GM23248 (cell line): Measurements from ENCODE around the gene ALG9. TPM values are rescaled to one million over a fixed set of nuclear protein-coding genes. Genes with fewer than 3 reads are reported as not detected.

ENCODE experiments used
- DNase-seq: peaks from one replicate; pipeline ENCODE4 v3.0.0-alpha.2; 2015
- H2AFZ ChIP-seq: fragments of 200-600 bp; sonication (generic); 2 replicates; pipeline ENCODE4 v1.6.1; 2016; ENCODE audit warnings: antibody characterized with exemption
- H3F3A ChIP-seq: fragments of 200-600 bp; sonication (generic); 2 replicates; pipeline ENCODE4 v1.6.1; 2016; ENCODE audit warnings: mild to moderate bottlenecking, antibody characterized with exemption, mixed run types; ENCODE audit not compliant: insufficient read depth
- H3K27ac ChIP-seq: fragments of 200-600 bp; sonication (generic); 2 replicates; pipeline ENCODE4 v1.5.1; 2016; ENCODE audit warnings: mild to moderate bottlenecking
- H3K27me3 ChIP-seq: fragments of 200-600 bp; sonication (generic); replicated peaks from 2 replicates; pipeline ENCODE4 v1.6.1; 2016; ENCODE audit warnings: mild to moderate bottlenecking; ENCODE audit not compliant: insufficient read depth
- H3K36me3 ChIP-seq: fragments of 200-600 bp; sonication (generic); 2 replicates; pipeline ENCODE4 v1.6.1; 2016; ENCODE audit warnings: low read depth, mild to moderate bottlenecking
- H3K4me1 ChIP-seq: fragments of 200-600 bp; sonication (generic); 2 replicates; pipeline ENCODE4 v1.6.1; 2016; ENCODE audit warnings: mild to moderate bottlenecking; ENCODE audit not compliant: insufficient read depth
- H3K4me2 ChIP-seq: fragments of 200-600 bp; sonication (generic); one replicate; pipeline ENCODE4 v1.6.1; 2016; ENCODE audit warnings: mild to moderate bottlenecking; ENCODE audit not compliant: unreplicated experiment
- H3K4me3 ChIP-seq: fragments of 200-600 bp; sonication (generic); 2 replicates; pipeline ENCODE4 v1.5.1; 2016; ENCODE audit warnings: mild to moderate bottlenecking
- H3K79me2 ChIP-seq: fragments of 200-600 bp; sonication (generic); 2 replicates; pipeline ENCODE4 v1.6.1; 2016; ENCODE audit warnings: mild to moderate bottlenecking; ENCODE audit not compliant: insufficient read depth
- H3K9ac ChIP-seq: fragments of 200-600 bp; sonication (generic); 2 replicates; pipeline ENCODE4 v1.6.1; 2016; ENCODE audit warnings: mild to moderate bottlenecking
- H3K9me2 ChIP-seq: fragments of 200-600 bp; sonication (generic); 2 replicates; pipeline ENCODE4 v1.6.1; 2016; ENCODE audit warnings: mixed run types, mild to moderate bottlenecking, moderate library complexity; ENCODE audit not compliant: insufficient read depth
- H3K9me3 ChIP-seq: fragments of 200-600 bp; sonication (generic); one replicate; pipeline ENCODE4 v1.6.1; 2017; ENCODE audit warnings: low read depth
- H4K20me1 ChIP-seq: fragments of 200-600 bp; sonication (generic); 2 replicates; pipeline ENCODE4 v1.6.0; 2016; ENCODE audit not compliant: insufficient read depth
- EZH2 ChIP-seq: fragments of 200-600 bp; sonication (generic); IDR thresholded peaks from 2 replicates; pipeline ENCODE4 v1.6.1; 2018; ENCODE audit warnings: antibody characterized with exemption, mild to moderate bottlenecking; ENCODE audit not compliant: insufficient read depth, poor library complexity, severe bottlenecking
- EZH2phosphoT487 ChIP-seq: fragments of 200-600 bp; sonication (generic); IDR thresholded peaks from 2 replicates; pipeline ENCODE4 v1.6.1; 2018; ENCODE audit warnings: antibody characterized with exemption, moderate library complexity, mild to moderate bottlenecking, low read depth; ENCODE audit not compliant: insufficient read depth
- whole genome bisulfite sequencing, 2 experiments: methylation state at CpG; one replicate each; pipeline ENCODE4 v1.1.6; 2015 to 2017; ENCODE audit warnings: low lambda C conversion rate in 2 of 2, low coverage in 1 of 2; ENCODE audit errors: missing lambda C conversion rate in 2 of 2; 5-methylcytosine and 5-hydroxymethylcytosine counted together
- in situ Hi-C: fragments of 300-500 bp; cut with MboI; formaldehyde crosslinking; loops from 2 replicates; pipeline ENCODE4 v1.15.0; 2020
- polyA plus RNA-seq: library from polyadenylated mRNA; unstranded; fragments of >200 nt; fragmentation: Nextera tagmentation; extraction: Ambion mirVana; gene quantifications from 2 replicates; pipeline ENCODE4 v1.2.1, GENCODE V29; 2016
- total RNA-seq: library from RNA; depleted of rRNA; stranded (reverse); fragments of >200 nt; shearing (Covaris generic); gene quantifications from 2 replicates; pipeline ENCODE4 v1.2.3, GENCODE V29; 2014

The ALG9 gene
- total and polyA plus RNA-seq, 2 experiments from 2014 or later, result 24.5 to 36.3 TPM

DNA sequence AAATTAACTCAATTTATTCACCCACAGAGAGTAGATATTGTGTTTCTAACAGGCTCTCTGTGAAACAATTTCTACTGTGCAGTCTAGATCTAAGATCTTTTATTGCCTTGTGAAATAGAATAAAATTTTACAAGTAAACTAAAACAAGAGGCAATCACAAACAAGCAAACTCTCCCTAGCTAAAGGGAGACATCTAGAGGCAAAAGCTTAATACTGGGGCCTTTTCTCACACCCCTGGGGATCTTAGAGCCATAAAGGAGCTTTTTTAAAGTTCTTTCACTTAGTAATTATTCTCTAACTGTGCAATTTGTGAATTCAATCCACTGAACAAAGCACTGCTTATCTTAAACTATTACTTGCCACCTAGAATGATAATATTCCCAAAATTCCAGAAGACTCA, 19.7 kb downstream of the ALG9 start:
- TF ChIP-seq EZH2, result no peak
- no peaks in the 10 kb centered on the region for H3K79me2 ChIP-seq
- H3K4me1 ChIP-seq, result peaks cover 5% of the 10 kb centered on the region
- peaks cover 5% of the 10 kb centered on the region; the same call in 1 of the 2 replicates for H3K36me3 ChIP-seq
- H4K20me1 ChIP-seq, result no peaks in the 10 kb centered on the region
- no peak overlapping the region for H3K4me3 ChIP-seq
- H3K27me3 ChIP-seq, result no peaks in the 10 kb centered on the region
- peaks cover 17% of the 10 kb centered on the region for H3F3A ChIP-seq
- no peak overlapping the region for H3K27ac ChIP-seq
- no peaks in the 10 kb centered on the region for H3K9me3 ChIP-seq
- H3K4me2 ChIP-seq, result no peak overlapping the region
- H2AFZ ChIP-seq, result no peak overlapping the region
- peak; percentile 54 for DNase-seq
- no peak overlapping the region for H3K9ac ChIP-seq
- in situ Hi-C loops, result no loop called here
- H3K9me2 ChIP-seq, result no peaks in the 10 kb centered on the region

DNA sequence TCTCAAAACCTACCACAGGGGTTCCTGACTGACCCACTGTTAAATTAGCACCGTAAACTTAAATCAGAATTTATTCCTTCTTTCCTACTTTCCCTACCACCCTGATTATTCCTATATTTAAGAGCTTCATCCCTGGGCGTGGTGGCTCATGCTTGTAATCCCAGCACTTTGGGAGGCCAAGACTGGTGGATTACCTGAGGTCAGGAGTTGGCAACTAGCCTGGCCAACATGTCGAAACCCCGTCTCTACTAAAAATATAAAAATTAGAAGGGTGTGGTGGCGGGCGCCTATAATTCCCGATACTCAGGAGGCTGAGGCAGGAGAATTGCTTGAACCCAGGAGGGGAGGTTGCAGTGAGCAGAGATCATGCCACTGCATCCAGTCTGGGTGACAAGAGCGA, 20.3 kb downstream of the ALG9 start:
- Histone ChIP-seq H3K9ac (no peak overlapping the region), H2AFZ (no peak overlapping the region), H3K4me1 (peaks cover 11% of the 10 kb centered on the region), H3K27me3 (no peaks in the 10 kb centered on the region), H3K27ac (no peak overlapping the region), H3K4me3 (no peak overlapping the region), H3F3A (peaks cover 22% of the 10 kb centered on the region), H3K9me3 (no peaks in the 10 kb centered on the region), H4K20me1 (no peaks in the 10 kb centered on the region), H3K36me3 (peaks cover 5% of the 10 kb centered on the region; the same call in 1 of the 2 replicates), H3K9me2 (no peaks in the 10 kb centered on the region), H3K4me2 (no peak overlapping the region), H3K79me2 (no peaks in the 10 kb centered on the region)
- WGBS, 2 experiments, result 97 to 98% methylated on average over 8 of the region's 8 CpGs
- in situ Hi-C loops, result no loop called here
- TF ChIP-seq EZH2, result no peak
- no peak for TF ChIP-seq EZH2phosphoT487
- DNase-seq, result no peak

DNA sequence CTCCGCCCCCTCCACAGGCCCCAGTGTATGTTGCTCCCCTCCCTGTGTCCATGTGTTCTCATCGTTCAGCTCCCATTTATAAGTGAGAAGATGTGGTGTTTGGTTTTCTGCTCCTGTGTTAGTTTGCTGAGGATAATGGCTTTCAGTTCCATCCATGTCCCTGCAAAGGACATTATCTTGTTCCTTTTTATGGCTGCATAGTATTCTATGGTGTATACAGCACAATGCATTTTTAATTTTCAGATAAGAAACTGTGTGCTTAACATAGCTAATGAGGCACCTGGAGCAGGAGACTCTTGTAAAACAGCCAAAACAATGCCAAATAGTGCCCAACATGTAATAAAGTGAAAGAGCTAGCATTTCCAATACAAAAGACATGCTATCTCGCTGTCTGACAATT, 21.8 kb downstream of the ALG9 start:
- H3K4me2 ChIP-seq, result no peak overlapping the region
- no peaks in the 10 kb centered on the region for H4K20me1 ChIP-seq
- no peak overlapping the region for H3K9ac ChIP-seq
- H3F3A ChIP-seq, result peaks cover 31% of the 10 kb centered on the region
- DNase-seq, result no peak
- no peaks in the 10 kb centered on the region for H3K79me2 ChIP-seq
- H3K27ac ChIP-seq, result no peak overlapping the region
- H3K9me2 ChIP-seq, result no peaks in the 10 kb centered on the region
- in situ Hi-C loops, result loop anchor here (10.0 kb wide), 1 partner anchor 395 kb away; no protein-coding TSS in a partner anchor
- no peak for TF ChIP-seq EZH2phosphoT487
- TF ChIP-seq EZH2, result no peak
- no peak overlapping the region for H3K4me3 ChIP-seq
- H3K27me3 ChIP-seq, result no peaks in the 10 kb centered on the region
- H3K9me3 ChIP-seq, result no peaks in the 10 kb centered on the region
- H3K4me1 ChIP-seq, result peaks cover 17% of the 10 kb centered on the region
- peaks cover under 1% of the 10 kb centered on the region; the same call in 1 of the 2 replicates for H3K36me3 ChIP-seq
- H2AFZ ChIP-seq, result no peak overlapping the region
- WGBS, 2 experiments, result 99% methylated on average over 3 of the region's 3 CpGs

DNA sequence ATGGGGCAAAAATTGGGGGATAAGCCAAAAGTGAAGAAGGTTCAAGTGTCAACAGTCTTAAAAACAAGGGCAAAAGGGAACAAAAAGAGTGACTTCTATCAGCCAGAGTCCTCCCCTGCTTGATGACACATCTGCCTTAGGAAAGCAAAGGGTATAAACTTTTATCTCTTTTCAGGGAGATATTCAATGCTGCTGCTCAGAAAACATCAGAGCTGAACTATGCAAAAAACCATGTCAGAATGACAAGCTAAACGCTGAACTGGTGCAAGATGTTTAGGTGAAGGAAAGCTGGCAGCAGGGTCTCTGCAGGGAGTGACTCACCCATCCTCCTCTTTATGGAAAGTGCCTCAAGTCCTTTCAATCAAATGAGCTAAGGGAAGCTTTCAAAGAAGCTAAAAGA, 24.7 kb downstream of the ALG9 start:
- no peaks in the 10 kb centered on the region for H3K27me3 ChIP-seq
- peak overlapping the region; percentile 61 for H3K9ac ChIP-seq
- in situ Hi-C loops, result loop anchor here (10.0 kb wide), 1 partner anchor 392 kb away; no protein-coding TSS in a partner anchor
- WGBS, 2 experiments, result 0 to 16% methylated on average over 1 of the region's 1 CpG
- H3K9me2 ChIP-seq, result no peaks in the 10 kb centered on the region
- peaks cover 40% of the 10 kb centered on the region for H3F3A ChIP-seq
- H3K4me3 ChIP-seq, result no peak overlapping the region
- H3K36me3 ChIP-seq, result peaks cover 15% of the 10 kb centered on the region
- TF ChIP-seq EZH2 (no peak), EZH2phosphoT487 (no peak)
- no peaks in the 10 kb centered on the region for H3K79me2 ChIP-seq
- DNase-seq, result peak; percentile 64
- H3K27ac ChIP-seq, result peak overlapping the region; percentile 70
- H3K4me2 ChIP-seq, result peak overlapping the region; percentile 6
- no peaks in the 10 kb centered on the region for H4K20me1 ChIP-seq
- H2AFZ ChIP-seq, result no peak overlapping the region
- no peaks in the 10 kb centered on the region for H3K9me3 ChIP-seq
- peaks cover 21% of the 10 kb centered on the region for H3K4me1 ChIP-seq

DNA sequence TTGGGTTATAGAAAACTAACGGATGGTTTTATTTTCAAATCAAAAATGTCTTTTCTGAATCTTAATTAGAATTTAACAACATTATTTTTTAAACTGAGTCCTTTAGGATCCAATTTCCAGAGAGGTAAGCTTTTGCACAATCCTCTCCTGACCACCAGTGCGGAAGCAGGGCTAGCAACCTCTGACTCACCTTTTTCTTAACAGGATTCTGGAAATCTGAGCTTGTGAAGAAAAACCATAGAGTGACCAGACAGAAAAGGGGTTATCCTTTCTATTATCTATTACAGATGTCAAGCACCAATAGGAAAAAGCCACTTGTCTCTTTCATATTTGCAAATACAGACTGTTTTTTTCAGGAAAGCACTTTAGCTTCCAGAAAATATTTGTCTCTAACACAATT, 25.3 kb downstream of the ALG9 start:
- TF ChIP-seq EZH2phosphoT487 (no peak), EZH2 (no peak)
- no peaks in the 10 kb centered on the region for H3K9me3 ChIP-seq
- no peaks in the 10 kb centered on the region for H3K27me3 ChIP-seq
- no peak overlapping the region for H3K4me3 ChIP-seq
- H3K4me1 ChIP-seq, result peaks cover 25% of the 10 kb centered on the region
- 77 to 85% methylated on average over 2 of the region's 2 CpGs for WGBS, 2 experiments
- peak overlapping the region; percentile 61 for H3K9ac ChIP-seq
- peaks cover 45% of the 10 kb centered on the region for H3F3A ChIP-seq
- peak overlapping the region; percentile 70 for H3K27ac ChIP-seq
- DNase-seq, result peak; percentile 80
- no peaks in the 10 kb centered on the region for H3K9me2 ChIP-seq
- H3K79me2 ChIP-seq, result no peaks in the 10 kb centered on the region
- peak overlapping the region; percentile 6 for H3K4me2 ChIP-seq
- peaks cover 15% of the 10 kb centered on the region for H3K36me3 ChIP-seq
- in situ Hi-C loops, result loop anchor here (10.0 kb wide), 1 partner anchor 391 kb away; no protein-coding TSS in a partner anchor
- H2AFZ ChIP-seq, result no peak overlapping the region
- H4K20me1 ChIP-seq, result no peaks in the 10 kb centered on the region
